HEK293T (cell line): ENCODE measurements around the gene NUTF2.

ENCODE experiments used
- FOXM1 ChIP-seq: fragments of 450-650 bp; IDR thresholded peaks from 2 replicates; pipeline ENCODE4 v1.6.1; 2017; ENCODE audit warnings: mild to moderate bottlenecking, borderline replicate concordance
- SP1 ChIP-seq: fragments of 450-650 bp; IDR thresholded peaks from 2 replicates; pipeline ENCODE4 v1.6.1; 2017

GRCh38 chr16:67842509-67843342 is 4.0 kb upstream of the NUTF2 start:
- TF ChIP-seq FOXM1 = no peak
- TF ChIP-seq SP1 = no peak
